Stomach (tissue), 4 donors: ENCODE measurements around the gene STYXL1.

Source experiments
- CTCF ChIP-seq, 7 experiments: fragments of 450-650 bp in 4 of 7; fragments of 200-600 bp in 3 of 7; sonication (generic) in 3 of 7; IDR thresholded peaks; one replicate each; pipeline ENCODE4 v1.5.1; 2016 to 2019; ENCODE audit warnings: antibody characterized with exemption in 7 of 7, control low read depth in 2 of 7, mild to moderate bottlenecking in 1 of 7
- POLR2A ChIP-seq, 4 donors: fragments of 450-650 bp; IDR thresholded peaks; one replicate each; pipeline ENCODE4 v1.6.1; 2016; ENCODE audit warnings: antibody characterized with exemption in 4 of 4, control low read depth in 2 of 4, mild to moderate bottlenecking in 1 of 4, moderate library complexity in 1 of 4

- TF ChIP-seq CTCF (IDR thresholded peaks at IDR 0.05) (no peak), POLR2A (IDR thresholded peaks at IDR 0.05) (no peak)
Measured at GRCh38 chr7:76060842-76061241, 13.0 kb upstream of the STYXL1 start.
